GM19035 (cell line): ENCODE results near the gene TOR1A.

Source experiments
- ATAC-seq: cut with Tn5 transposase; IDR thresholded peaks from one replicate; pipeline ENCODE4 v1.9.1; 2021; ENCODE audit not compliant: unreplicated experiment

TOR1A gene

GRCh38 chr9:129852579-129852978, 28.6 kb upstream of the TOR1A start:
- ATAC-seq = no peak

DNA sequence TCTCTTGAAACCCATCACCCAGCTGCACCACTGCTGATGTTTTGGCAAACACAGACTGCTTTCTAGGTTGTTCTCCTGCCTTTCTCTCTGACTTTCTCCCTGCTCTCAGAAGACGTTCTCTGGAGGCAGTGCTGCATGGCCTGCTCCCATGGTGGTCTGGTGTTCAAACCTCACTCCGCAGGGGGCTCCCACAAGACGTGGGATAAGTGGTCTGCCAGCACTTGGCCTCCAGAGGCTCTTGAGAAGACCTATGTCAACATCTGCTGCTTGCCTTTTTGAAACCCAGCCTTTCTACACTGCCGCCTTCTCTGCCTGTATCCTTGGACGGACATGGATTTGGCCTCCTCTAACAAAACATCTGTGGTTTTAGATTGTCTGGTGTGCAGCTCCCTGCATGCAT, 27.9 kb upstream of the TOR1A start:
- ATAC-seq = no peak

- no peak for ATAC-seq
These were observed 27.1 kb upstream of the TOR1A start for GRCh38 chr9:129850821-129851550.

DNA sequence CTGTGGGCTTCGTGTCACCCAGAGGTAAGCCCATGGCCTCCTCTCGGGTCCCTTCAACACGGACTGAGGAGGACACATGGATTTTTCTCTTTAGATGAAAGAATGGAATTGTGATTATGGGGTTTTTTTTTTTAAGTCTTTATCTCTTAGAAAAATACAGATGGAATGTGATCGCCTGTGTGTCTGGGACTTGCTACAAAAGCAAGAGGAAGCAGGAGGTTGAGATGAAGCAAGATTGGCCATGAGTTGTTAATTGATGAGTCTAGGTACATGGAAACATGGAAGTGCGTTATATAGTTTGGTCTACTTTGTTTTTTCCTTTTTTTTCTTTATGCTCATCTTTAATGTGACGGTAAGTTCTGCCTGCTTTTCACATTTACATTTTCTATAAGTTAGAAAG, 26.0 kb upstream of the TOR1A start:
- no peak for ATAC-seq

DNA sequence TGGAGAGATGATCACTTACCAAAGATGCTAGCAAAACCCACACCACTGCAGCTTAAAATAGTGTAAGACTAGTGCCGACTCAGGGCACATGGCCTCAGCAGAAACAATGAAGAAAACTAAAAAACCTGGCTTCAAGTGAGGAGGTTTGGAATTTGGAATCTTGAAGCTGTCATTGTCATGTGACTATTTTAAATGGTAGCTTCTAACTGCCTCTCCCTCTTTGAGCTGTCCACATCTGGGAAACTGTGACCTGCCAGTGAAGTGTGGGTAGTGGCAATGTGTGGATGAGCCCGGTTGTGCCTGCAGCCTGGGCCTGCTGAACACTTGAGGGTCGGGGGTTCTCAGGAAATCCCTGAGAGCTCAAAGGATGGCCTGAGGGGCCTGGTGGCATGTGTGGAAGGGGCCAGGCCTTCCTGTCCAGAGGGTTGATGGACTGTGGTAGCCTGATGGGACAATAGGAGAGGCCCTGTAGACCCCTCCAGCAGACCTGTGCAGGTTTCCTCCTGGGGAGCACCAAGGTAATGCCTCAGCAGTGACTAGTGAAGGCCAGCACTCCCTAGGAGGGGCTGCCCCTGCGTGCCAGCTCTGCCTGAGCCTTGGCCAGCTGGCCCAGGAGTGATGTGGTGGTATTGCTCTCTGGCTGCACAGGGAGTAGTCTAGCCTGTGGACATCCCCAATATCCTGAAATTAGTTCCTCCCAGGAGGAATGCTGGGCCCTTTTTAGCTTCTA, 24.9 kb upstream of the TOR1A start:
- ATAC-seq = no peak

DNA sequence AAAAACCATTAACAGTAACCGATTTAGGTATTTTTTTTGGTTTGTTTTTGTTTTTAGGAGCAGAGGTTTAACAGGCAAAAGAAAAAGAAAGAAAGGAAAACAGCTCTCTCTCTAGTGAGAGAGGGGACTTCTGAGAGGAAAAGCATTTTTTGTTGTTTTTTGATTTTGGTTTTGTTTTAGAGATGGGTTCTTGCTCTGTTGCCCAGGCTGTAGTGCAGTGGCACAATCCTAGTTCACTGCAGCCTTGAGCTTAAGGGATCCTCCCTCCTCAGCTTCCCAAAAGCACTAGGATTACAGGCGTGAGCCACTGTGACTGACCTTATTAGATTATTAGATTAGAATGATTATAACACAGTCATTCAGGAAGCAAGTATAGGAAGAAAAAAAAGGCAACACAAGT, 21.4 kb upstream of the TOR1A start:
- no peak for ATAC-seq

DNA sequence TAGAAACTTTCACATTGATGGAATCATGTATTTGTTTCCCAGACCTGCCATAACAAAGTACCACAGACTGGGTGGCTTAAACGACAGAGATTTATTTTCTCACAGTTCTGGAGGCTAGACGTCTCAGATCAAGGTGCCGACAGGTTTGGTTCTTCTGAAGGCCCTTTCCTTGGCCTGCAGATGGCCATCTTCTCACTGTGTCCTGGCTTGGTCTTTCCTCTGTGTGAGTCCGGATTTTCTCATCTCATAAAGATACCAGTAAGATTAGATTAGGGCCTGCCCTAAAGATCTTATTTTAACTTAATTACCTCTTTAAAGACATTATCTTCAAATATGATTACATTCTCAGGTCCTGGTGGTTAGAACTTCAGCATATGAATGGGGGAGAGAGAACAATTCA, 17.1 kb upstream of the TOR1A start:
- ATAC-seq = no peak

- ATAC-seq = no peak
These were observed 16.1 kb upstream of the TOR1A start for GRCh38 chr9:129840034-129840433.

- ATAC-seq = no peak
These were observed 15.5 kb upstream of the TOR1A start for GRCh38 chr9:129839324-129840023.

DNA sequence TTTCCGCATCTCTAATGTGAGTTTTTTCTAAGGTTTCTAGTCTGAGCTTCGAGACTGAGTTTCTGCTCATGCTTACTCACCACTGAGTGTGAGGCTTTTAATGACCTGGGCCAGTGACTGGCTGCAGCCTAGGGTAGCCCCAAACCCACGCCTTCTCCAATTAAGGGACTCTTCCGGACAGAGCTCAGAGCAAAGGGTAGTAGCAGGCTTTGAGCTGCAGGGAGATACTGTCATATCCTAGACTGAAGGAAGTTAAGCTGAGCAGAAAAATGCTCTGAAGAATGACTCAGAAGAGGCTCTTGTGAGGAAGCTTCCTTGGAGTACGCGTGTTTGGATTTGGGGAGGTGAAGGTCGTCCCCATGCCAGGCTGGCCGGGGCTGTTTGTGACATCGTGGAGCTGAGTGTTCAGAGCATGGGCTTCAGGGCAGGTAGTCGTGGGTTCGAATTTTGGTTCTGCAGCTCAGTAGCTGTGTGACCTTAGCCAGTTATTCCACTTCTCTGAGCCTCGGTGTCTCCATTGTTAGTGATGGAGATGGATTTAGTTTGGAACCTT, 14.8 kb upstream of the TOR1A start:
- no peak for ATAC-seq

- no peak for ATAC-seq
These were observed 12.5 kb upstream of the TOR1A start for GRCh38 chr9:129836311-129837007.

GRCh38 chr9:129835860-129836223, 11.9 kb upstream of the TOR1A start:
- ATAC-seq = peak; percentile 3

- peak; percentile 89 for ATAC-seq
These were observed 11.4 kb upstream of the TOR1A start, which contains the start of the genes C9orf78 and USP20 for GRCh38 chr9:129835128-129835859. C9orf78 (minus strand) TSS chr9:129835275; CDS start chr9:129835221, 54 bp downstream. USP20 (plus strand) TSS chr9:129835458; CDS start chr9:129852556, 17,098 bp downstream.

- ATAC-seq = peak; percentile 23
These were observed 10.7 kb upstream of the TOR1A start for GRCh38 chr9:129834489-129835127.

DNA sequence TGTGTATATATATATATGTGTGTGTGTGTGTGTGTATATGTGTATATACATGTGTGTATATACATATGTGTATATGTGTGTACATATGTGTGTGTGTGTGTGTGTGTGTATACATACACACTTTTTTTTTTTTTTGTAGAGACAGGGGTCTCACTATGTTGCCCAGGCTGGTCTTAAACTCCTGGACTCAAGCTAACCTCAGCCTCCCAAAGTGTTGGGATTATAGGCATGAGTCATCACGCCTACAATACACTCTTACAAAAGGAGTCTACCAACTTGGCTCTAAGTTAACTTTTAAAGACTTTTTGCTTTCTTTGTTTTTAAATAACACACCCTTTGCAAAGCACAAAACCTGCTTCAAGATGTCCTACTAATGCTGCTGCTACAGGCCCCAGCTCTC, 9.0 kb upstream of the TOR1A start:
- ATAC-seq = no peak

- ATAC-seq = no peak
These were observed 5.0 kb upstream of the TOR1A start for GRCh38 chr9:129828969-129829368.

GRCh38 chr9:129828051-129828450, 4.1 kb upstream of the TOR1A start:
- no peak for ATAC-seq

DNA sequence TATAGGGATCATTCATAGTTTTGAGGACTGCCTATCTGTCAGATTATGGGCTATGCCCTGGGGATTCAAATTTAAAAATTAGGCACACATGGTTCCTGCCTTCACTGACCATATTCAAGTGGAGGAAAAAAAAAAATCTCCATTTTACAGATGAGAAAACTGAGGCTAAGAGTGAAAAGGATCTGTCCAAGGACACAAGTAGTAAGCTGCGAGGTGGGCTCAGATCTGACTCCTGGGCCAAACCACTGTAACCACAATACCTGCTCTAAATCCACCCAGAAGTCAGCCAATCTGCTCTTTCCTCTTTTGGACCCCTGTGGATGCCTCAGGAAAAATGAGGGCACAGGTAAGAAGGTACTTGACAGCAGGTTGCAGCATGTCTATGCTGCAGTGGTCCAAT, 2.8 kb upstream of the TOR1A start:
- no peak for ATAC-seq

GRCh38 chr9:129826344-129826743, 2.4 kb upstream of the TOR1A start:
- no peak for ATAC-seq

- no peak for ATAC-seq
These were observed 398 bp downstream of the TOR1A start for GRCh38 chr9:129823542-129823934.
